HG03108 (cell line): ENCODE data around the gene WWOX.

Source experiments
- ATAC-seq: cut with Tn5 transposase; IDR thresholded peaks from one replicate; pipeline ENCODE4 v1.9.1; 2021; ENCODE audit warnings: moderate library complexity; ENCODE audit not compliant: unreplicated experiment

WWOX gene

DNA sequence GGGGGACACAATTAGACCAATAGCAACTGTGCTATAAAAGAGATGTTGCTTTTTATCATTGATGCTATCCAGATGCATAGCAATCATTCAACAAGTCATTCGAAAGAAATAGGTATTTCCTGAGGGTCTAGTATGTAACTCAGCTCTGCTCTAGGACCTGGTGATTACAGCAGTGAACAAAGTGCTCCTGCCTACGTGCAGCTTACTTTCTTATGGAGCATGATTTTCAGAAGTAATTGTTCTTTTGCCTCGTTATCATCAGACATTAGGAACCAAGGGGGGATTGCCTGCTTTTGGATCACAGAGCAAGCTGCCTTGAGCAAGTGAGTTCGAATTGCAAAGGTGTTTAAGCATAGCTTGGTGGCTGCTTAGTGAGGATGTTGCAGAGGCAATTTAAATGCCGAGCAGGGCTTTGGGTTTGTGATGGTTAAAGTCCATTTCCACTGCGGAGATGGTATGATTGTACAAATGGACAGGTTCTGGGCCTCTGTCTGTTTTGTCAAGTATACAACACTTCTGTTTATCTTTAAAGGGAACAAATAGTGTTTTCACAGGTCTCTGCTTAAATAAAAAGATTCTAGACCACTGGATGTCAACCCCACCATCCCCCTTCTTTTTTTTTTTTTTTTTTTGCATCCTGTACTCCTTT, 41.5 kb downstream of the WWOX start:
- ATAC-seq: no peak

DNA sequence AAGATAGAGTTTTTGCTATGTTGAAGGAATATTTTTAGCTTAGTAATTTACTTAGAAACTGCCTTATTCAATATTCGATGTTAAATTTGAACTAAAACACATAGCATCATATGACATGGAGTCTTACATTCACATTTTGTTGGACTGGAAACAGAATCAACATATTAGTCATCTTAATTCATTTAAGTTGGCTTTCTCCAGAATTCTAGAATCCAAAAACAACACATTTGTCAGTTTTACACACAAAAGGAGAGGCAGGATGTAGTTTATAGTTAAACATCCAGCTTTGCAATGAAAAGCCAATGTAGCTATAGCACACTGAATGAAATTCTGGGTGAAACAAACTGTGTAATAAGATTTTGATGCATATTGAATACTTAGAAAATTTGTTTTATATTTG, 43.3 kb downstream of the WWOX start:
- no peak for ATAC-seq

DNA sequence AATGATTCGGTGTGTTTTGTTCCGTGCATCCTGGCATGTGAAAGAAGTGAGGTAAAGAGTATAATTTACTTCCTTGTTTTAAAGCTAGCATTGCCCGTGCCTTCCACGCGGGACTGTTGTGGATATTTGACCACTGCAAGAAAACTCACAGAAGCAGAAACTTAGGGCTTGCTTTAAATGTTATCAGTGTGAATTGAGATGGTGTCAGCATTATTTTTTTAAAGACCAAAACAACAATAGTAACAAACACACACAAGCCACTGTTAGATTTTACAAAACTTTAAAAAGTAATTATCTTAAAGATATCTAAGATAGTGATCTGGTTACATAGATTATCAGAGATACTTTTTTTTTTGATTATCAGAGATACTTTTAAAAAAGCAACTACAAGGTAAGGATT, 47.4 kb downstream of the WWOX start:
- ATAC-seq: no peak

DNA sequence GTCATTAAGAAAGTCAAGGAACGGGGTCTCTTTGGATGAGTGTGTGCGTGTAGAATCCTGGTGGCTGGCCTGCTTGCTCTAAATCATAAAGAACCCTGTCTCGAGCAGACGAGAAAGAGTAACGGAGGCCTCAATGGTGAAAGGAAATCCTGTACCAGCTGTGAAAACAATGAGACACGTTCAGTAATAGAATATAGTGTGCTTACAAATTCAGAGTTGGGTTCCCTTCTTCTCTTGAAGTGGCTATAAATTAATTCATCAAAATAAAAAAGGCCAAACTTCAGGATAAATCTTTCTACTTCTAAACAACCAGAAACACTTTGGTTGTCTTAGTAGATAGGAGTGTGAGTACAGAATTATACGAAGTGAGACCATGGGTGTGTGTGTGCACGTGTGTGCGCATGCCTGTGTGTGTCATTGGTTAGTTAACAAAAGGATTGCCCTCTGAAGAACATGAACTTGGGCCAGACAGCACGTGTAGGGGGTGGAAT, 48.5 kb downstream of the WWOX start:
- no peak for ATAC-seq

DNA sequence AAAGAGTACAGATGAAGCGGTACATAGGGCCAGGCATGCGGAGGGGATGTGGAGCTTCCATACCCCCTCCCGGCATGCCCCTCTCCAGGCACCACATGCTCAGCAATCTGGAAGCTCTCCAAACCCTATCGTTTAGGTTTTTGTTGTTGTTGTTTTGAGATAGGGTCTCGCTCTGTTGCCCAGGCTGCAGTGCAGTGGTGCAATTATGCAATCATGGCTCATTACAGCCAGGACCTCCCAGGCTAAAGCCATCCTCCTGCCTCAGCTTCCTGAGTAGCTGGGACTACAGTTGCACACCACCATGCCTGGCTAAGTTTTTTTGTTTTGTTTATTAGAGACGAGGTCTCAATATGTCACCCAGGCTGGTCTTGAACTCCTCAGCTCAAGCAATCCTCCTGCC, 50.8 kb downstream of the WWOX start:
- ATAC-seq: no peak

DNA sequence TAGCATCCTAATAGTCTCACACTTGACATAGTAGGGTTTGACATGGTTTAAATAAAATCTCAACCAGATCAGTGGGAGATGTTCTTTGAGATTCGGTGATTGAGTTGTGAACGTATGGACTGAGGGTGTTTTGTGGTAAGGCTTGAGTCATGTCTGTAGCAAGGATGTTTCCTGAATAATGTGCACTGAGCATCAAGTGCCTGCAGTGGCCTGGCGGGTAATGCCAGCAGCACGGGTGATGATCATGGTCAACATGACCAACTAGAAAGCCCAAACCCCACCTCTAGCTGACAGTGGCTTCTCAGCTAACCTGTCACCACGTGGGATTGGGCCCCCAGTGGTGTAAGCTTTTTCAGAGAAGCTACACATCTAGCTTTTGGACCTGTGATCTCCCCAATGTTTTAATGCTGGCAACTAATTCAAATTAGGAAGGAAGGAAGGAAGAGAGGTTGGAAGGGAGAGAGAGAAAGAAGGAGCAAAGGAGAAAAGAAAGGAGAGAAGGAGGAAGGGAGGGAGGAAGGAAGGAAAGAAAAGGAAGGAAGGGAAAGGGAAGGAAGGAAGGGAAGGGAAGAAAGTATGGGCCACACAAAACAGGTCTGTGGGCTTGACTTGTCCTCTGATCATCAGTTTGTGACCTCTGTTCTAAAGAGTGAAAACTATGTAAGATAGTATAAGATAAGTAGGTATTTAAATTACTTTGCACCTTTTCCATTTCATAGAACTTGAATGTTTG, 55.4 kb downstream of the WWOX start:
- no peak for ATAC-seq

DNA sequence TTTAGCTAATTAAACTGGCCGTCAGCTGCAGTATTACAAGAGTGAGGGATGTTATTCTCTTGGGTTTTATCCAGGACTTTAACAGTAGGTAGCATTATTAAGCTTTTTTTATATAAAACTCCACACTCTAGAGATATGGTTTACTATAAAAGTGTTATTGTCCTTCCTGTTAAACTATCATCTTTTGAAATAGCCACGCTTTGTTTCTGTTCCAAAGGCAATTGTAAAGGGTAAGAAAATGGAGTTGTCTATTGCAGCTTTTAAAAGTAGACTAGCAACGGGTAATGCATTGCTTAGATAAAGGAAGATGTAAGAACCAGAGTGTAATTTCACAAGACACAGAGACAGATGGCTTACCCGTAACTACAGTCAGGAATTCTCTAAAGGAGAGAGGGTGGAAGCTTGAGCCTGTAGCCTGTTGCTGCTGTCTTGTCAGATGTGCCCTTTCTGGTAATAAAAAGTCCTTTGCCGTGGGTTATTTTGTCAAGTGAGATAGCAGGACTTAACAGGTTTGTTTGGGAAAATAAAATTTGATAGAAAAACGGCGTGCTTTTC, 56.4 kb downstream of the WWOX start:
- ATAC-seq: no peak

DNA sequence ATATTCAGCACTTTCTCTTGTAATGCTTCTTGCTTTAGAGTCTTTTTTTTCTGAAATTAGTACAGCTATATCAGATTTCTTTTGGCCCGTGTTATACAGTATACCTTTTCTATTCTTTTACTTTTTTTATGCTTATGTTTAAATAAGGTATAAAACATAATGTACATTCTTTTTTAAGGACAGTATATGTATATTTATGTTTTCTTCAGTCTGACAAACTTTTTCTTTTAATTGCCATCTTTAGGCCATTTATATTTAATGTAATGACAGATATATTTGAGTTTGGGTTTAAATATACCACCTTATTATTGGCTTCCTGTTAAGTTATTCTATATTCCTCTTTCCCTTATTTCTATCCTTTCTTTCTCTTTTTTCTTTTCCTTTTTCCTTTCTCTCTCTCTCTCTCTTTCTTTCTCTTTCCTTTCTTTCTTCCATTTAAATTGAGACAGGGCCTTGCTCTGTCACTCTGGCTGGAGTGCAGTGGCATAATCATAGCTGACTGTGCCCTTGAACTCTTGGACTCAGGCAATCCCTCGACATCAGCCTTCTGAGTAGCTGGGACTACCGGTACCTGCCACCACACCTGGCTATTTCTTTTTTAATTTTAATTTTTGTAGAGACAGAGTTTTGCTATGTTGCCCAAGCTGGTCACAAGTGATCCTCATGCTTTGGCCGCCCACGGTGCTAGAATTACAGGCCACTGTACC, 61.7 kb downstream of the WWOX start:
- no peak for ATAC-seq

DNA sequence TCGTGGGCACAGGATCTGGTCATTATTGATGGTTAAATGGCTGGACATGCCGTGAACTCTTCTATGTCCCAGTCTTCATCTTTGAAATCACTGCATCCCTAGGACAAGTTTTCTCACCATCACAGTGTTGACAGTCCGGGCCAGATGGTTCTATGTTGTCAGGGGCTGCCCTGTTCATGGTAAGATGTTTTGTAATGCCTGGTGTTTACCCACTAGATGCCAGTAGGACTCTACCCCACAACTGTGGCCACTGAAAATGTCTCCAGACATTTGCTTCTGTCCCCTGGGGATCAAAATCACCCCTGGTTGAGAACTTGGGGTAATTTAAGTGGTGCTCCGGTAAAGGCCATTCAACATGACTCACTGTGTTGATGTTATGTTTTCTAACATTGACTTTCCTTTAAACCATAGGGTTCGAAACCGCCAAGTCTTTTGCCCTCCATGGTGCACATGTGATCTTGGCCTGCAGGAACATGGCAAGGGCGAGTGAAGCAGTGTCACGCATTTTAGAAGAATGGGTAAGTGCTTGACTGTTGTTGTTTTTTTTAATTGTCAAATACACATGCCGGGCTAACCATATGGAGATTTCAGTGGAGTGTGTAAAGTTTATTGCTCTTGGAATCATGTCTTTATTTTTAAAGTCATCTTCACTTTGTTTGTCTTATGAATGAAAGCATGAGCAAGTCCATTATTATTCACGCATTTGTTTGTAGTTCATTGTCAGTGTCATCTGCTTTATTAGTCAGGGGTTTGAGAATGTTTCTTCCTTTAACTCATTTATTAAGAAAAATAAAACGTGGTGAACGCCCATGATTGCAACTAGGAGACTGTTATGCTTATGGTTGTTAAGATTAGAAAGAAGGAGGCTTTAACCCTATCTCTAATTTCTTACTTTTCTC, 64.6 kb downstream of the WWOX start:
- no peak for ATAC-seq

DNA sequence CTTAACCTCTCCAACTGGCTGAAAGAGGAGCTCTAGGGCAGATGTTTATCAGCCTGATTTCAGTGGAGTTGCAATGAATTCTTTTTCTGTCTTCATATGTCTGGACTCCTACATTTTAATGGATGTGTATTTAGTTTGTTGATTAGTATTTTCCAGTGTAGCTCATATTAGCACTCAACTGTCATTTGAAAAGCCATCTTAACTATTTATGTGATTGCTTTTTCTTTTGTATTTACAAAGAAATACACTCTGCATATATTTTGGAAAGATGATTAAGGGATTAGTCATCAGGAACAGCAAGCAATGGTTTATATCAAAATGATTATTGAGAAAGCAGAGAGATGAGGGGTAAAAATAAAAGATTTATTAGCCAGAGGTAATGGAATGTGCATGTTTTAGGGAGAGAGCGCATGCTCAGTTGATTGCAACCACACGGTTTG, 71.1 kb downstream of the WWOX start:
- no peak for ATAC-seq

DNA sequence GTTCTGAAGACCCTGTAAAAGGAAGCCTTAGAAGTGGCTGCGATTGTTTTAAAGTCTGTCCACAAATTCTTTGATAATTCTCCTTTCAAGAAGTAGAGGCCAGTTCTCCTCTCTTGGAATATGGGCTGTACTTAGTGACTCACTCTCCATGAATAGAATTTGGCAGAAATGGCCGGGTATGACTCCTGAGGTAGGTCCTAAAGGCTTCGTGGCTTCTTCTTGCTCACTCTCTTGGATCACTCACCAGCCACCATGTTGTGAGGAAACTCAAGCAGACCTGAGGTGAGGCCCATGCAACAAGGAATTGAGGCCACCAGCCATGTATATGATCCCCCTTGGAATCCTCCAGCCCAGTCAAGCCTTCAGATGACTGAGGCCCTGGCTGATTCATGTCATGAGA, 75.8 kb downstream of the WWOX start:
- no peak for ATAC-seq

DNA sequence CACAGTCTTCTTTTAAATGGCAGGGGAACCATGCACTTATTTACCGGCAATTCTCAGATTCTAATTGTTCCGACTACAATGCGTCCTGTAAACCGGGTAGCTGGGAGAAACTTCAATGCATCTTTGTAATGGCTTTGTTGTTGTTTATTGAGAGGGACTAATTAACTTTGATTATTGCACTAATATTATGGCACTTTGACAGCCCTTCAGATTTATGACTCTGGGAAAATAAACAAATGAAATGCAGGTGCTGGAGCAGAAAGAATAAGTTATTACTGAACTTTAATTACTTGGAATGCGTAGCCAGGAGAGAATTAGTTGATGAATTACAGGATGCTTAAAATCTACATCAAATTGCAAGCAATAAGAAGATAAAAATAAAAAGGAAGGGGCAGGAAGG, 77.0 kb downstream of the WWOX start:
- no peak for ATAC-seq

DNA sequence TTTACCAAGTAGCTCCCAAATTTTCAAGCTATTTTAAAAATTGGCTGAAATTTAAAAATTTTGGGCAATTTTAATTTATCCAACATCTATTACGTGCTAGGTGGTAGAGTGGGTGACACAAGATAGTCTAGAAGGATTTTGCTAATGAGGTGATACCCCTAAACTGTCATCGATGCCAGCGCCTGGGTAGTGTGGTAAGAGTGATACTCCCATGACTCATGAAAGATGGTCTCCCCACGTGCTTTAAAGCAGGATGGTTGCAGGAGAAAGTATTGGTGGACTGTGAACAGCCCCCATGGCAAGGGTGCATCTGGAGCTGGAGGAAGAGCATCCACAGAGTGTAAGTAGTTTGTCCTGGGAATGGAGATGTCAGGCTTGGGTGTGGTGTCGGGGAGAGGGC, 77.8 kb downstream of the WWOX start:
- ATAC-seq: no peak

DNA sequence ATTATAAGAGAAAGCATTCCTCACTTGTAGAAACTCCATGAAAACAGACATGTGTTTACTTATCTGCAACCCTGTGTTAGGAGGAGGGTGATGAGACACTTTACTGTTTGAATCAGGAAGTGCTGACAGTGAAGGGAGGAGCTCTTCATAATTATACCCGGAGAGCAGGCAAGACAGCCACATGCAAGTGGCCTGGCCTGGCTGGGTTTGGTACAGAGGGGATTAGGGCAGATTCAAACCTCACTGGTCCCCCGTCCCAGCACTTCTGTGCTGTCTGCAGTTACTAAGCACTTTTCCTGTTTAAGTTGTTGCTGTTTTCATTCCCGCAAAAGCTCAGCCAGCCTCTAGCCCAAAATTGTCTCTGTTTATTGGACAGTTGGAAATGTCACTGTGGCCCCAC, 78.5 kb downstream of the WWOX start:
- ATAC-seq: no peak

DNA sequence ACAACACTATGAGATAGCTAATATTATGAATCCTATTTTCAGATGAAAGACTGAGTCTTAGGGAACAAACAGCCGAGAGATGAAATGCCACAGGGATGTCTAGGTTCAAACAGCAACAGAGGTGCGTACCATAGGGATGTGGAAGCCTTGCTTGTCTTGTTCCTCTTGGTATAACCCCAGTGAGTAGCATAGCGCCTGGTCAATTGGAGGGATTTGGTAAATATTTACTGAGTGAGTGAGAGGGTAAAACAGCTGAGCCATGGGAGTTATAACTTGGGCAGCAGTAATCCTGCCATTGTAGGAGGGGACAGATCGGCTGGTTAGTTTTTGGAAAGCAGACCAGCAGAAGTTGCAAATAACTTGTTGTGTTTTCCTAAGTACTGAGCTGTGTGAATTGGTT, 80.2 kb downstream of the WWOX start:
- no peak for ATAC-seq

DNA sequence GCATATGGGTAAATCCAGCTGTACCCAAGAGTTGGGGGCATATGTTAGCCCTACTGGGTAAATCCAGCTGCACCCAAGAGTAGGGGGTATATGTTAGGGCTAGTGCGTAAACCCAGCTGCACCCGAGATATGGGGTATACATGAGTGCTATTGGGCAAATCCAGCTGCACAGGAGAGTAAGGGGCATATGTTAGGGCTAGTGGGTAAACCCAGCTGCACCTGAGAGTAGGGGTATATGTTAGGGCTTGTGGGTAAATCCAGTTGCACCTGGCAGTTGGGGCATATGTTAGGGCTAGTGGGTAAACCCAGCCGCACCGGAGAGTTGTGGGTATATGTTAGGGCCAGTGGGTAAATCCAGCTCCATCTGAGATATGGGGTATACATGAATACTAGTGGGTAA, 80.9 kb downstream of the WWOX start:
- ATAC-seq: no peak

DNA sequence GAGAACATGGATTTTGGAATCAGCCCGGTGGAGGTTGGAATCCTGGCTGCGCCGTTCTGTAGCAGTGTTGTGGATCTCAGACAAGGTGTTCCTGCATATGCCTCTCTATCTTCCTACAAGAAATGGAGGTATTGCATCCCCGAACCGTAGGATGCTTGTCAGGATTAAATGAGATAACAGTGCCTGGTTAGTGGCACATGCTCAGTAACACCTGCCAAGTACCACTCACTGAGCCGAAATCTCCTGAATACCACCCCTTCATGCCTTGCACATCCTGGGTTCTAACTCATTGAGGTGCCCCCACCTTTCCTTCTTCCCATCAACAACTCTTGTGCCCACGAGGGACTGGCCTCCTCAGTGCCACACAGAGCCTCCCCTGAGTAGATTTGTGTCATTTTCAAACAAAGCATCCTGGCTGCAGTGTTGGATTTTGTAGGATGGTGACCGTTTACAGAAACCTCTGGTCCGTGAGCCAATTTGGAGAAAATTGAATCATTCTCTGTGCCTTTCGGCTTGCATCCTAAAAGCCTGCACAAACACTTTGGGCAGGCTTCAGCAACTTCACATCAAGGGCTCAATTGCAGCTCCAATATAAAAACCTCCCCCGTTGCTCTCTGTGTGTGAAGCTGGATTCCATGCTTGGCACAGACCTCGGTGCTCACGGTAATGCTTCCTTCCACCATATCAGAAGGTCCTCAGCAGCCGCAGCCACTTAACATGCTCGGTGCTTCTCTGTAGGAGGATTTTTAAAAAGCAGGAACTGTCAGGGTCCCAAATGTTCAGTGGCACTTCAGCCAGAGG, 84.2 kb downstream of the WWOX start:
- ATAC-seq: no peak

DNA sequence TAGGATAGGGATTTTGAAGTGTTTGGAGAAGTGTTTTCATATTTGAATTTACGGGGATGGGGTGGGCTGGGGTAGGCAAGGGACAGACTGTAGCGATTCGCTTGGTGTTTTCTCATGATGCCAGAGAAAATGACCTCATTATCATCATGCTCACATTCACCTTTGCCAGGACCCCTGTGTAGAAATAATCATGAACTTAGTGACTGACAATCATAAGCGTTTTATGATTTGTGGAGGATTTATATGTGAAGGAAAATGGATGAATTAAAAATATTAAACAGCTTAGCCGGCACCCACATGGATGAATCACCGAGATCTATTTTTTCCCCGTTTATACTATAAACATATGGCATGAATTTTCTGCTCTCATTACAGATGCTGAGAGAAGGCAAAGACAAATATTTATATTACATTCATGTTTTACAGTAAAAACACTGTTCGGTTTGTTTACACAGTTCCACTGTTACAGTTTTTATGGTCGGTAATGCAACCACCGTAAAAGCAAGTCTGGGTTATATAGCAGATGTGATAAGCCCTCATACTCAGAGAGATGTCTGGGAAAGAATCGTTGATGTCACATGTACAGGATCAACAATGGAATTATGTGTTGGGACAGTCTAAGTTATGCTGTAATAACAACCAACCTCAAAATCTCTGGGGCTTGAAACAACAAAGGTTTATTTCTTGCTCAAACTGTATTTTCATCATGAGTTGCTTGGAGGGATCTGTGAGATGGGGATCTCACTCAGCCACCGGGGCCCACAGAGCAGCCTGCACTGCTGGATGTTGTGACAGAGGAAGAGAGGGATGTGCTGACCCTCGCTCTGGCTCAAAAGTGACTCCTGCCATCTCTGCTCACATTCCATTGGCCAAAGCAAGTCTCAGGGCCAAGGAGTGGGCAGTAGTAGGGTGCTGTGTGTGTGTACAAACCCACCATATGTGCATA, 85.1 kb downstream of the WWOX start:
- ATAC-seq: no peak

DNA sequence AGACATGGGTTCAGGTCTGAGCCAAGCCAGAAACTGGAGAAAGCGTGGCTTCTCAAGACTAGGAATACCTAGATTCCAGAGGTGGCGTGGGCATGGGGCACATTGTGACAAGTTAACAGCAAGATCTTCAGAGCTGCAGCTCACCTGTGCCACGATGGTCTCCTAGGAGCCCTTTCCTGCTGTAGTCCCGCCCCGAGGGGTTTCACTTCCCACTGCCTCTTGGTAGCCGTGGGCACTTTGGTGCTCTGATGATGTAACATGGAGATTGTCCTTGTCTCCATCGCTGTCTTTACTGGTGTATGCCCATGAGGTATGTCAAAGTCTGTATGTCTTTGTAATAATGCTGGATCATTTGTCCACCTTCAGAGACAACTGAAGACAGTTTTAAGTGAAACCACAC, 89.7 kb downstream of the WWOX start:
- no peak for ATAC-seq
